HG03565 (cell line): Measurements from ENCODE around the gene TRABD2B.

Experiments
- ATAC-seq: cut with Tn5 transposase; IDR thresholded peaks from one replicate; pipeline ENCODE4 v1.9.1; 2021; ENCODE audit warnings: mild to moderate bottlenecking, moderate library complexity; ENCODE audit not compliant: unreplicated experiment

TRABD2B gene

DNA sequence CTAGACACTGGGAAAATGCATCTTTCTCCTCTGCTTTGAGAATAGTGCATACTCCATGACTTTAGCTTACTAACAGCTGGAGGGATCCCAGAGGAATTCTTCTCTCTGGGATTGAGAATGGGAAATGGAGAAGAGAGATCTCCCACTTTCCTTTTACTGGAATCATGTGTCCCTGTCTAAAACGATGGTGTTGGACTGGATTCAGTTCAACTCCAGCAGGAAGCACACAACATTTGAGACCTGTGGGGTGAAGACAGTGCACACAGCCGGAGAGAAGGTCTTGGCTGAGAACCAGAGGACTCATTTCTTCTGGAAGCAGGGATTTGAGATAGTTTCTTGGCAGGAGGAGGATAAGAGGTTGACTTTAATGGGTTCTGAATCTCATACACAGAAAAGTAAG, 58.7 kb downstream of the TRABD2B start:
- ATAC-seq: no peak

DNA sequence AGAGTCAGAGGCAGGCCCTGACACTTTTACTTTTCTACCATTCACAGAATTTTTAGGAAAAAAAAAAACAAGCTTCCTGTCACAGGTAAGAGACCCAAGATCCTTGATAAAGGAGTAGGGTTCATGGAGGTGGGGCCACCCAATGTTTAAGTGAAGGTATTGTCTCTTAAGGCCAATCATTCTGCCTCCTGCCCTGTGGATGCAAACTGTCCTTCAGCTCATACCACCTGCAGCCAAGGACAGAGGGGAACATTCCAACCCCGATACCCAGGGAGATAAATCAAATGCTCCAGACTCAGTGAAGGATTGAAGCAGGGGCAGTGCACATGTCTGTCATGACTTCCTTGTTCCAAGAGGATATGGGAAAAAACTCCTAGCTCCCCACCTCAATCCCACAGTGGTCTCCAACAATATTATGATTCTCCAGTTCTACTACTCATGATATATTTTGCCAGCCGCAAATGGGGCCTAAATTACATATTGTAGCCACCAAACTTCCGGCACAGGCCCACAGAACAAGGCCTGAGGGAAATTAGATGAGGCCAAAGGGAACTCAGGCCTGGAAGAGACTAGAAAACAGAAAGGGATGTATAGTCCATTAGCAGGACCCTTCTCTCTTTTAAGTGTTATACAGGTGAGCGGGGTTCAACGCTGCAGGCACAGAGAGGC, 59.5 kb downstream of the TRABD2B start:
- no peak for ATAC-seq

DNA sequence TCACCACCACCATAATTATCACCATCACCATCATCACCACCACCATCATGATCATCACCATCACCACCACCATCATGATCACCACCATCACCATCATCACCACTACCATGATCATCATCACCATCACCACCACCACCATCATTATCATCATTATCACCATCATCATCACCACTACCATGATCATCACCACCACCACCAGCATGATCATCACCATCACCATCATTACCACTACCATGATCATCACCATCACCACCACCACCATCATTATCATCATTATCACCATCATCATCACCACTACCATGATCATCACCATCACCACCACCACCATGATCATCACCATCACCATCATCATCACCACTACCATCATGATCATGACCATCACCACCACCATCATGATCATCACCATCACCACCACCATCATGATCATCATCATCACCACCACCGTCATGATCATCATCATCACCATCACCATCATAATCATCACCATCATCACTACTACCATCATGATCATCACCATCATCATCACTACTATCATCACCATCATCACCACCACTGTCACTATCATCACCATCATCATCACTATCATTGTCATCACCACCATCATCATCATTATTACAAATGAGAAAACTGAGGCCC, 60.2 kb downstream of the TRABD2B start:
- ATAC-seq: no peak

DNA sequence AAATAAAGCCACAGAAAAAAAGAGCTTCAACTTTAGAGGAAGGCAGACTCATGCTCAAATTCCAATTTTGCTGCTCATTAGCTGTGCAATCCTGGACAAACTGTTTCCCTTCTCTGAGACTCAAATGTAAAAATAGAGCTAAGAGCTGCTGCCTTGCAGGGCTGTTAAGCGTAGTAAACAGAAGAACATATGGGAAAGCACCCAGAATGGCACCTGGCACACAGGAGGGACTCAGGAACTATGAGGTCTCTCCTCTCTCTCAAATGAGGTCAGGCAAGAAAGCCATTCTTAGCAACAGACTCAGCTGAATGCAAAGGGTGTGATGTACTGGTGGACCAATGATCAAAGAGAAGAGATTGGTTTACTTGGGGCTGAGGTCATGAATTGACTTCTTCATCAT, 61.3 kb downstream of the TRABD2B start:
- no peak for ATAC-seq

DNA sequence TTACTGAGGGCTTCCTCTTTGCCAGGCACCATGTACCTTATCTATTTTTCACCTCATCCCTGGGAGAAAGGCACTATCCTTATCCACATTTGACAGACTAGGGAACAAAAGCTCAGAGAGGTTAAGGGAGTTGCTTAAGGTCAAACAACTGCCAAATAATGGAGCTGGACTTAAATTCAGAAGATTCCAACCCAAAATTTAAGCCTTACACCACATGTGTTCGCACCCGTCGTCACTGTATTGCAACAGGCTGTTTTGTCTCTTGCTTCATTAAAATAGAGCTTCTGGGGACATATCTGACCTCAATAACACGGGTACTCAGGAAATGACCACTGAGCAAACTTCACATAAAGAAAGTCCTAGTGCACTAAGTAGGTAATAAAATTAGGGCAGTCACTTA, 62.0 kb downstream of the TRABD2B start:
- no peak for ATAC-seq

DNA sequence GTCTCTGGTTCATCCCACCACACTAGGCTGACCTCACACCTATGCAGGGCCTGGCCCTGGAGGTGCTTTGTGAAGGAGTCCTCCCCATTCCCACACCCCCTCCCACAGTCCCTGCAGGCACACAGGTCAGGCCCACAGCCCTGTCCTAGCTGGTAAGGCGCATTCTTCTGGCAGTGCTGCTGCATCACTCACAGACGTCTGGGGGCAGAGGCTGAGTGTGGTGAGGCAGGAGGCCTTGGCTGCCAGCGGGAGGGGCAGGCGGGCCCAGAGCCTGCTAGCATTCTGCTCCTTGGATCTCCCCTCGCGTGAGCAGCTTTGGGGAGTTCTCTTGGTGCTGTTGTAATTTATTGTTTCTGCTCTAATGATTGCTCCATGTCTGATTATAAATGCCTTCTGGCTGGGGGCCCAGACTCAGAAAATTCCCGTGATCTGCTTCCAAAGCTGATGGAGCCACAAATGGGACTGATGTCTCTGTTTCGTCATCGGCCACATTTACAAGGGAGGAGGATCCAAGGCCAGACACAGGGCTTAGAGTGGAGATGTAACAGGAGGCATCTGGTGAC, 62.9 kb downstream of the TRABD2B start:
- no peak for ATAC-seq

DNA sequence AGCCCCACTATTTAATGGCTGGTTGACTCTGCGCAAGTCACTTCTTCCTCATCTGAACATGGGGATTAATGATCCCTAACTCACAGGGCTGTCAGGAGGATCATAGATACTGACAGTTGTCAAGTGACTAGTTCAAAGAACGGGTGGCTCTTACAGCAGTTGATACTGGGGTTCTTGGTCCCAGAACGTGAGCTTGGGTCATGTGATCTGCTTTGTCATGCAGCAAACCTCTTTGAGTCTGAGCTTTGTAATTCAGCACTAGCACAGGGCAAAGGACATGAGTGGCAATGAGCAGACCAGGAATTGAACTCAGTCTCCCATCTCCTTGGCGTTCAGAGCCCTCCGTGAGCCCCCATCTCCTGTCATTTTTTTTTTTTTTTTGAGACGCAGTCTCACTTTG, 64.4 kb downstream of the TRABD2B start:
- no peak for ATAC-seq

DNA sequence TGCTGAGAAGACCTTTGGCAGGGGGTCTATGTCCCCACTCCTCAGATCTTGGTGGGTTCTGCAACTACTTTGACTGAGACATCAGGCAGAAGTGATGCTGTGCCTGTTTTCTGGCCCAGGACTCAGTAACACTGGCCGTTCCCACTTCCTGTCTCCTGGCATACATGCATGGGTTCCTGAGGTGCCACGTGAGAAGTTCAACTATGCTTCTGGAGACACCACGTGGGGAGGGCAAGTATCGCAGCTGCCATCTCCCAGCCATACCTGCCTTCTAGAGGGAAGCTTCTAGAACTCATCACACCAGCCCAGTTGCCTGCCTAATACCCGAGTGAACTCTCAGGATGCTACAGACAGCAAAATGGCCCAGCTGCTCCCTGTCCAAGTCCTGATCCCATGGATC, 65.8 kb downstream of the TRABD2B start:
- ATAC-seq: no peak

DNA sequence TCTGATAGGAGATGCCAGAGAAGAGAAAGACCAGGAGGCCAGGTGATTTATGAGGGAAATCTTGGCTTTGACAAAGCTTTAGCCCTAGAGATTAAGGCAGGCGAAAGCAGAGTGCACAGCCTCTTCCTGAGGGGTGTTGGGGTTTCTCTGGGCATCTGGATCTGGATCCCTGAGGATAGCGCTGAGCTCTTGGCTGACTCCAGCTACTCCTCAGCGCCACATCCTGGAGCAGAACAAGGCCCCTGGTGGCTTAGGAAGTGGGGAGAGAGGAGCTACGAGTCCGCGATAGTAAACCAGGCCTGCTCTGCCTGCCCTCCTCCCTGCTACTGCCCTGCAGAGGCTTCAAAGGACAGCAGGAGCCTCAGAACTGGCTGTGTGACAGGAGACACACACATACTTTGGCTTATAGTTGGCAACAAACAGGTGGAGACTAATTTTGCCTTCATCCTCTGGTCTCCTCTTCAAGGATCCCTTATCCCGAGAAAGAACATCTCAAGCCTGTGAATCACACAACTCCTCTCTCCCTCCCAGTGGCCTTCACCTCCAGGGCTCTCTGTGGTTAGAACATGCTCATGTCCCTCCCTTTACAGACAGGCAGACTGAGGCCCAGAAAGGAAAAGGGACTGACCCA, 66.9 kb downstream of the TRABD2B start:
- ATAC-seq: no peak

DNA sequence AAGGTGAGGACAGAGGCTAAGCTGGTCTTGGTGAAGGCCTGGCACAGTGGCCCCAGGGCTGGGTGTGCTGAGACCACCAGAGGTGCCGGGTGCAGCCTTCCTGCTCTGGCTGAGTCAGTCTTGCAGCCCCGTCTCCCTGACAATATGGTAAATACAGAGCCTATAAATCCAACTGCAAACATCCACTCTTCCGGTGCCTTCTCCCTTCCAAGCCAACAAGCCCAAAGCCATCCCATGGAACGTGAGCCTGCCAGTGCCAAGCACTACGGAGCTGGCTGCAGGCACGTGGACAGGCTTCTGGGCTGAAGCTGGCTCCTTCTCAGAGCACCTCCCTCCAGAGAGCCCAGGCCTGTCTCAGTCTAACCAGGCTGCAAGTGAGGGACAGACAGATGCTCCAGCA, 70.0 kb downstream of the TRABD2B start:
- ATAC-seq: no peak

DNA sequence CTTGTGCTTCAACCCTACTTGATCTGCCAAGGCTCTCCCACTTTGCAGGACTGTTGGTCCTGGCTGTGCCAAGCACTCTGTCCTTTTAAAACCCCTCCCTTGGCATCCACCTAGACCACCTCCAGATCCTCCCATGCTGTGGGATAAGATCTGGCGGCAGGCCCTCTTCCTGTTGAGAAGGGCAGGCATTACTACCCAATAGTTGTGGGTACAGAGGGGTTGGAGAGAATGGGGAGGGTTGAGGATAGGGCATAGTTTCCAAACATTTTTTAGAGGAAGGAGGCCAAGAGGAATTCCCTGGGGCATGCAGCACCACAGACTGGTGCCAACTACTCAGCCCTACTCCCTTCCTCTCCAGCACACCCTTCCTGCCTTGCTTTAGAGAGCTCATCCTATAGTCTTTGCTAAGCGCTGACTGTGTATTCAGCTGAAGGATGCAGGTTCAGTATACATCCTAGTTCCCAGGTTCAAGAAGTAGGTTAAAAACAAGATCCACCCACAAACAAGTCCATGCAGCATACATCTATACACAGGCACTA, 70.7 kb downstream of the TRABD2B start:
- no peak for ATAC-seq

DNA sequence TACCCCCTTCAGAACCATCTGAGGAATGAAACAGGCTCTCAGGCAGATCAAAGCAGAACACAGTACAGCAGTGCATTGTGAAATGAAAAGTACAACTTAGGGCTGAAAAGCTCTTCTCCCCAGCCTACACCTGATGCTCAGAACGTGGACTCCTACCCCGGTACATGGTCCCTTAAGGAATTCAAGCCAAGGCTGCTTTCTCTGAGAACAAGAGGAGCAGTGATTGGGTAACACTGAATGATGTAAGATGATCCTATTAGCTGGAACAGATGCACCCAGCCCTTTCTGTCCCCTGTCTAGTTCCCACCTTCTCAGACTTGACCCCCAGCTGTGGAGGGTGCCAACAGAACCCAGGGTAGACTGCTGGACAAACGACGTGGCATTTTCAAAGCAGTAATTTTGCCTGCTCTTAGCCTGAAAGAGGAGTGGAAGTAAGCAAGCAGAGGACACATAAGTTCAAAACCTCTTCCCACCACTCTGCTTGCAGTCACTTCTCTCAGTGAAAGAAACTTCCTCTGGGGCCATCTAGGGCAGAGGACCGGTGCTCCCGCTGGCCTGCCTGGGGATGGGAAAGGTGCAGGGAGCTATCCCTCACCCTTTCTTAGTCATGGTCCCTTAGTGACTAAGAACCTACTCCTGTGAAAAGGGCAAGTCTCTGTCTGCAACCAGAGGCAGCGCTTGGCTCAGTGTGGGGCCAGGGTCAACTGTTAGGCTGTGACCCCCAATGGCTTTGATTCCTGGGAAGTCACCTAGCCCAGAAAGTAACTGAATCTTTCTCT, 72.7 kb downstream of the TRABD2B start:
- no peak for ATAC-seq

DNA sequence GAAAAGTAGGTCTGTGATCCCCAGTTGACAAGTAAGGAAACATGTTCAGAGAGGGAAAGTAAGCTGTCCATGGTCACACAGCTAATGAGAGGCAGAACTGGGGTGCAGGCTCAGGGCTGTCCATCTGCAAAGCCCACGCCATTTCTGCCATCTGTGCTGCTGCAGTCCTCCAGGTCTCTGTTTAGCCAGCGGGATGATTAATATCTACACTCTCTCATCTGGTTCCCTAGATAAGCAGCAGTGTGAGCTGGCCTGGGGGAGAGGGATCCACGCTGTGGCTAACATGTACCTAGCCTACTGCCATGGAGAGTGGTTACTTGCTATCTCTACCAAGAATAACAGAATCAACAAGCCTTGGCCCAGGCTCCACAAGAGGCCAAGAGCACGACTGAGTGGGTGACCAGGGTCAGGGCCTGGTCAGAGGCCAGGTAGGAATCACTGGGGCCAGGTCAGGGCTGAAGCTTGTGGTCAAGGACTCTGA, 75.2 kb downstream of the TRABD2B start:
- ATAC-seq: no peak

DNA sequence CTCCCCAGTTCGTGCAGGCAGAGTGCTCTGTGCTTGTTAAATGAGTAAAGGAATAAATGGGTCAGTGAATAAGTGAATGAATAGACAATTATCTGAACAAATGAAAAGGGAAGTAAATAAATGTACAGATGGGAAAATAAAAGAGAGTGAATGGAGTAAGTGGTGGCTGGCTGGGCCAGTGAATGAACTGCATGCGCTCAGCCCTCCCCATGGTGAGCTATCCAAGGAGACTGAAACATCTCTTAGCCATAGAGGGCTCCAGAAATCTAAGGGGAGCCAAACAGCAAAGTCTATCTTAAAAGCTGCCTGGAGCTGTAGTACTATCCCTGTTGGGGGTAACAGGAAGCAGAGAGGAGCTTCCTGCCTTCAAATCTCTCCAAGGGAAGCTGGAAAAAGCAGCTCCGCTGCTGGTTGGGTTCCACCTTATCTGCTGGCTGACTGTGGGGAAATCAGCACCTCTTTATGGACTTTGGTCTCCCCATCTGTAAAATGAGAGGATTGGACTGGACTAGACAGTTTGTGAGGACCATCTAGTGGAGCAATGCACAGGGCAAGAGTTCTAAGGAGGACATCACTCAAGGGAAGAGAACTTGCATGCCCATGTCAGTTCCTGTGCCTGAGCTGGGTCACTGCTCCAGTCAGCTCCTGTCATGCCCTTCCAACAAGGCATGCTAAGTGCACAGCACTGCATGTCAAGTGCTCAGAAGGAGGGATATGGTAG, 77.9 kb downstream of the TRABD2B start:
- ATAC-seq: no peak

DNA sequence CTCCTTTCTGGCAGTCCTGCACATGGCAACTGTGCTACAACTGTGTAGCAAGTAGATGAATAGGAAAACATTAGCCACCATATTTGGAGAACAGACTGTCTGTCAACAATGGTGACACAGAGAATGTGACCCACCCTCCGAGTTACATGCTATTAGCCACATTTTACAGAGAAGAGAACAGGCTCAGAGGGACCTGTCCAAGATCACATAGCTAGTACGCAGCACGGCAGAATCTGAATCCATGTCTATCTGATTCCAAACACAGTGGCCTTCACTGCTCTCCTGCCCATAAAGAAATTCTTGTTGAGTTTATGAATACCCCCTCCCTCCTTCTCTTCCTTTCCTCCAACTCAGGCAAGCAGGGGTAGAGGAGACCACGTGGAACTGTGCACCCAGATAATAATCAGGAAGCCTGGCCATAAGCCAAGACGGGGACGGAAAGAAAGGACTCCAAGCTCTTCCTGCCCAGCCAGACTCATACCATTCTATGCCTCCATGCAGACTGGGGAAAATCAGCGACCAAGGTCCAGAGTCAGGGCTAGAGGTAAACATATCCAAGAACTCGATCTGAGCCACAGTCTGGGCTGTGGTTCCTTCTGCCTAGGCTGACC, 78.8 kb downstream of the TRABD2B start:
- no peak for ATAC-seq

DNA sequence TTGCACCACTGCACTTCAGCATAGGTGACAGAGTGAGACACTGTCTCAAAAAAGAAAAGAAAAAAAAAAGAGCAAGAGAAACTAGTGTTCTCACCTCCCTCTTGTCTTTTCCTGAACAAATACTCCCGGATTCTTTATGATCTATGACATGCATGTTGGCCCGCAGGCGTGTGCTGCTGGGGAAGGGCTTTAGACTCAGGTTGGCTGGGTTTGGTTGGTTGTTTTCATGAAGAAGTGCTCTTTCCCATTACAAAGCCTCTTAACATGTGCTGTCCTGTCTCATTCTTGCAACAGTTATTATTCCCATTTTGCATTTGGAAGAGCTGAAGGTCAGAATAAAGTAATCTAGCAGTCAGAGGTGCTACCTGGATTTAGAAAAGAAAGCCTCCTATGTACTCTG, 79.5 kb downstream of the TRABD2B start:
- ATAC-seq: no peak

DNA sequence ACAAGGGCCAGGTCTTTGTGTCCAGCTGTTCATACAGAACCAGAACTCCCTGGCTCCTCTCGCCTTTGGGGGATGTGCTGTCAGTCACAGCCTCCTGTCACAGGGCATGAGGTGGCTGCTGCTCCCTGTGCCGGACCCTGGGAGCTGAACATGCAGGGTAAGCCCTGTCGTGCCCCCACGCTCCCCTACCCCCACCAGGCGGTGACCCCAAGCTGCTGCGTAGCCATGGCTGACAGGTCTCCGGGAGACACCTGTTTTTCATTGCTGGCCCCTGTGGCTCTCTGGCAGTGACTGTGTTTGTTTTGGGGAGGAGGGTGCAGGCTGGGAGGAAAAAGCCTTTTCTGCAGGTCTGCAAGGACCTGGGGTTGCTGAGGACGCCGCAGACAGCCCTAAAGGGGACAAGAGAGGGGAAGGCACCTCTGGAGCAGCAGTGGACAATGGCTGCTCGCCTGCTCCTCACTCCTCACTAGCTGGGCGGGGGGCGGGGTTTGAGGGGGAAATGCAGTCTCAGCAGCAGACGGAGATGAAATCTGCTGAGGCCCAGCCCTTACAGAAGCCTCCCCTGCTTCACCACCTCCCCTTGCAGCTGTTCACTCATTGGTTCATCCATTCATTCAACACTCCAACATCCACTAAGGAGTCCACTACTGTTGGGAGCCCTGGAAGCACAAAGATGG, 81.4 kb downstream of the TRABD2B start:
- no peak for ATAC-seq

DNA sequence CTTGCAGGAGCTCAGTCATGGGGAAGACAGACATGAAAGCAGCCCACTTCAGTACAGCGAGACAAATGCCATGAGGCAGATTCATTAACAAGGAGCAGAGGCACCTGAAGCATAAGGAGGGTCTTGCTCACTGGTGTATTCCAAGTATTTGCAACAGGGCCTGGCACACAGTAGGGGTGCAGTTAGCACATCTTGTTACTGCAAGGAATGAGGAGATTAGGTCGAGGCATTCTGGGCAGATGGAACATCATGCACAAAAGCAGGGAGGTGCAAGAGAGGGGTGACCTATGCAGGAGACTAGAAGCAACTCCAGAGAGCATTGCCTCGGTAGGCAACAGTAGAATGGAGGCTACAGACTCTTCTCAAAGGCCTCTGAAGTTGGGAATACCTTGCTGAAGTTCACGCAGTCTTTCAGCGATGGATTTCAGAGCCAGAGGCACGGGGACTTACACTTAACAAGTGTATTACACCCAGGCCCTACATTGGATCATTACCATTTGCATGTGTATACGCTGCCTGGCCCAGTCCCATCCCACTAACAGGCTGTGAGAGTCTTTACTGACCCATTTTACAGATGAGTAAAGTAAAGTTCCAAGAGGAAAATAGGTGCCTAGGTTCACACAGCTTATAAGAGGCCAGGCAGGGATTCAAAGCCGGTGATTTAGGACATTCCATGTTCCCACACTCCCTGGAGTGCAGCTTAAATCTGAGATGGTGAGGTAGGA, 82.1 kb downstream of the TRABD2B start:
- no peak for ATAC-seq
